ENCODE measurements around the gene VWA5B1.

The VWA5B1 gene

GRCh38 chr1:20290624-20291597, at the start of gene VWA5B1:
Gene VWA5B1 (plus strand): TSS chr1:20290875. CDS start chr1:20310602, 19,727 bp downstream.
- TF ChIP-seq CTCF (IDR thresholded peaks at IDR 0.05; ENCODE audit: borderline replicate concordance, insufficient read depth, low read depth, low read length): no peak
- H3K4me3 ChIP-seq (ENCODE audit: low read depth, low read length): no peak within 1 kb of the TSS

- no peak for TF ChIP-seq CTCF (IDR thresholded peaks at IDR 0.05; ENCODE audit: borderline replicate concordance, insufficient read depth, low read depth, low read length)
- H3K4me3 ChIP-seq (ENCODE audit: low read depth, low read length): no peak overlapping the region
Observed at GRCh38 chr1:20242890-20243479, 47.7 kb upstream of the VWA5B1 start.

GRCh38 chr1:20248971-20249612, 41.6 kb upstream of the VWA5B1 start:
- TF ChIP-seq CTCF (IDR thresholded peaks at IDR 0.05; ENCODE audit: borderline replicate concordance, insufficient read depth, low read depth, low read length): no peak
- H3K4me3 ChIP-seq (ENCODE audit: low read depth, low read length): no peak overlapping the region

- no peak for TF ChIP-seq CTCF (IDR thresholded peaks at IDR 0.05; ENCODE audit: borderline replicate concordance, insufficient read depth, low read depth, low read length)
- no peak overlapping the region for H3K4me3 ChIP-seq (ENCODE audit: low read depth, low read length)
Observed at GRCh38 chr1:20250340-20250989, 40.2 kb upstream of the VWA5B1 start.

- no peak overlapping the region for H3K4me3 ChIP-seq (ENCODE audit: low read depth, low read length)
- no peak for TF ChIP-seq CTCF (IDR thresholded peaks at IDR 0.05; ENCODE audit: borderline replicate concordance, insufficient read depth, low read depth, low read length)
Observed at GRCh38 chr1:20252587-20252986, 38.1 kb upstream of the VWA5B1 start.

GRCh38 chr1:20255666-20256065, 35.0 kb upstream of the VWA5B1 start:
- no peak overlapping the region for H3K4me3 ChIP-seq (ENCODE audit: low read depth, low read length)
- TF ChIP-seq CTCF (IDR thresholded peaks at IDR 0.05; ENCODE audit: borderline replicate concordance, insufficient read depth, low read depth, low read length): no peak
